AG04450 (cell line): Measurements from ENCODE around the gene TPCN2. TPM values are rescaled to one million over a fixed set of nuclear protein-coding genes. Genes with fewer than 3 reads are reported as not detected.

ENCODE experiments used
- CTCF ChIA-PET: fragments of 300-600, 350-600 bp; formaldehyde crosslinking; extraction: SDS; loops from one replicate; lab custom pipeline; 2022; ENCODE audit warnings: antibody characterized with exemption, inconsistent platforms; lab: Charles Lee
- POLR2A ChIA-PET: fragments of 350-600 bp; formaldehyde crosslinking; extraction: SDS; loops from one replicate; lab custom pipeline; 2021; ENCODE audit warnings: antibody characterized with exemption, inconsistent platforms; lab: Yijun Ruan, JAX
- DNase-seq: peaks from one replicate; pipeline ENCODE4 v3.0.0-alpha.2; 2011; ENCODE audit warnings: low read depth, low spot score
- H3K27ac ChIP-seq: one replicate; pipeline ENCODE4 v1.5.1; 2012; ENCODE audit warnings: low read depth, low read length, control low read depth
- H3K27me3 ChIP-seq: one replicate; pipeline ENCODE4 v1.6.0; 2012; ENCODE audit warnings: low read length; ENCODE audit not compliant: control insufficient read depth, insufficient read depth
- H3K4me3 ChIP-seq: 2 replicates; pipeline ENCODE4 v1.5.1; 2011; ENCODE audit warnings: mild to moderate bottlenecking, low read depth, low read length, control low read depth
- H3K9me3 ChIP-seq: 2 replicates; pipeline ENCODE4 v1.5.1; 2012; ENCODE audit warnings: low read length; ENCODE audit not compliant: control insufficient read depth, insufficient read depth
- CTCF ChIP-seq: IDR thresholded peaks from 2 replicates; pipeline ENCODE4 v1.5.1; 2011; ENCODE audit warnings: low read depth, low read length, control low read depth, inconsistent platforms
- polyA plus RNA-seq: library from polyadenylated mRNA; depleted of rRNA; stranded (reverse); fragments of >200 nt; gene quantifications from 2 replicates; pipeline ENCODE4 v1.2.3, GENCODE V29; 2011

Gene TPCN2
- polyA plus RNA-seq, 1 experiment: 6.4 TPM

- no peak overlapping the region for H3K27ac ChIP-seq
- no peak for DNase-seq
- H3K4me3 ChIP-seq: no peak overlapping the region
- POLR2A ChIA-PET: no interaction called here
- H3K27me3 ChIP-seq: no peaks in the 10 kb centered on the region
- CTCF ChIA-PET: no interaction called here
- no peaks in the 10 kb centered on the region; the same call in 1 of the 2 replicates for H3K9me3 ChIP-seq
- TF ChIP-seq CTCF: no peak
Observed at GRCh38 chr11:69005631-69006368, 42.9 kb upstream of the TPCN2 start.

- no peak for TF ChIP-seq CTCF
- Histone ChIP-seq H3K4me3 (no peak overlapping the region), H3K9me3 (no peaks in the 10 kb centered on the region; the same call in 1 of the 2 replicates), H3K27ac (no peak overlapping the region), H3K27me3 (no peaks in the 10 kb centered on the region)
- CTCF ChIA-PET: no interaction called here
- POLR2A ChIA-PET: no interaction called here
- DNase-seq: no peak
Observed at GRCh38 chr11:69006816-69007215, 41.9 kb upstream of the TPCN2 start.

- TF ChIP-seq CTCF: no peak
Observed at GRCh38 chr11:69007975-69008381, 40.8 kb upstream of the TPCN2 start.

GRCh38 chr11:69008737-69009440, 39.8 kb upstream of the TPCN2 start:
- Histone ChIP-seq H3K27me3 (no peaks in the 10 kb centered on the region), H3K27ac (peak overlapping the region; percentile 98), H3K9me3 (no peaks in the 10 kb centered on the region; the same call in 1 of the 2 replicates), H3K4me3 (peak overlapping the region; percentile 34)
- TF ChIP-seq CTCF: no peak
- POLR2A ChIA-PET: interaction anchor here (0.6 to 1.3 kb wide), 4 partner anchors 27 to 332 kb away, joined by 3 to 12 read pairs (median 4); no protein-coding TSS in a partner anchor
- CTCF ChIA-PET: interaction anchor here (1.3 to 1.9 kb wide), 2 partner anchors 35 to 80 kb away, joined by 3 to 7 read pairs; no protein-coding TSS in a partner anchor
- DNase-seq: peak; percentile 91

More at GRCh38 chr11:69007975-69008381, 40.8 kb upstream of the TPCN2 start:
- no peaks in the 10 kb centered on the region for H3K27me3 ChIP-seq
- peak overlapping the region; percentile 98 for H3K27ac ChIP-seq
- POLR2A ChIA-PET: interaction anchor here (0.6 to 1.3 kb wide), 4 partner anchors 36 to 331 kb away, joined by 3 to 12 read pairs (median 4); no protein-coding TSS in a partner anchor
- CTCF ChIA-PET: interaction anchor here (1.3 to 1.9 kb wide), 2 partner anchors 36 to 81 kb away, joined by 3 to 7 read pairs; no protein-coding TSS in a partner anchor
- H3K4me3 ChIP-seq: peak overlapping the region; percentile 34
- no peak for DNase-seq
- H3K9me3 ChIP-seq: no peaks in the 10 kb centered on the region; the same call in 1 of the 2 replicates
